ENCODE results near the gene RYR3. TPM values are rescaled to one million over a fixed set of nuclear protein-coding genes. Genes with fewer than 3 reads are reported as not detected.

Gene RYR3
- total RNA-seq, 1 experiment from 2014 or later = 0.84 TPM

DNA sequence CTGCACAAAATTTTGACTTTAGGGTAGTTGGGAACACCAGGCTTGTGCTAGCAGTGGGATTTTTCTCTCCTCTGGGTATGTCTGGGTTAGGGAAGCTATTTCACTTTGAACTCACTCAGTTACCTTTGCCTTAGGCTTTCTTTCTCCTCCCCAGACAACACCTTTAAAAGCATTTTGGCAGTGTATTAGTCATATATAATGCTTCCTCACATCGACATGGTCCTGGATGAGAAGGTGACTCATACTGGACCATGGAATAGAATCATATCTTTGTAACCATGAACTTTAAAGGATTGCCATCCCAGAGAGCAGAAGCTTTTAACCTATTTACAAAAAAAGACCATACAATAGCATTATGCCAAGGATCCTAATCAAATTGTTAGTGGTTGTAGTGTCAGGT, 2.7 kb downstream of the RYR3 start:
- in situ Hi-C loops (cut with HindIII; ENCODE audit: low pct_unique_long_range_greater_than_20kb, low sequenced_read_pairs) = no loop called here
- no peak for DNase-seq (ENCODE audit: low read depth)

DNA sequence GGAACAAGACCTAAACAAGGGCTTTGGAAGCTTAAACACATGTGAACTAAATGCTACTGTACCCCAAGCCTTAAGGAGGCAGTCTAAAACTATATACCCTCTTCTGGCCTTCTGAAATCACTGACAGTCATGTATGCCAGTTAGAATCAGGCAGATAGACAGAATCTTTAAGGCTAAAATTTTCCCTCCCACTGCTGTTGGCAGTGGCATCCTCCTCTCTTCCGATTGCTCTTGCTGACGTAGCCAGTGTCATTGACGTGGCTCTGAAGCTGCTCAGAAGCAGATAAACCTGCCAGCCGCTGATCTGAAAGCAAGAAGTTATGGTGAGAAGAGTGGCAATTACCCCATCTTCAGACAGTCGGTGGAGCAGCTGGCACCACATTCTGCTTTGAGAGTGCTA, 3.3 kb downstream of the RYR3 start:
- DNase-seq (ENCODE audit: low read depth) = no peak
- in situ Hi-C loops (cut with HindIII; ENCODE audit: low pct_unique_long_range_greater_than_20kb, low sequenced_read_pairs) = no loop called here

DNA sequence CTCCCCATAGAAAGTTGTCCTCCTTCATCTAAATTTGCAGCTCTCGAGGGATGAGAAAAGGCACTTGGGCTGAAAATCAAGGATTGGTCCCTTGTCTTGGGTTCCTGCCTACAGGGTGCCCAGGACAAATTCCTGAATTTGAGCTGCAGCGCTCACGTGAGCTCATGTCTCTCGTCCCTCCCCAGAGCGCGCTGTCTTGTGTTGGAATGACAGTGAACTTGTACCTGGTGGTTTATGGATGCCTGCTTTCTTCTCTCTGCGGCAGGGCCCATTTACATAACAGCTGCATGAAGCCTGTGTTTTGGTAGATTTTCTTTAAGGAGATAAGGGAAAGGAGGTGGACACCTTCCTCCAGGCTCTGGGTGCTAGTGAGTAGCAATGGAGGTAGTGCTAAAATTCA, 4.3 kb downstream of the RYR3 start:
- in situ Hi-C loops (cut with HindIII; ENCODE audit: low pct_unique_long_range_greater_than_20kb, low sequenced_read_pairs) = no loop called here
- no peak for DNase-seq (ENCODE audit: low read depth)

DNA sequence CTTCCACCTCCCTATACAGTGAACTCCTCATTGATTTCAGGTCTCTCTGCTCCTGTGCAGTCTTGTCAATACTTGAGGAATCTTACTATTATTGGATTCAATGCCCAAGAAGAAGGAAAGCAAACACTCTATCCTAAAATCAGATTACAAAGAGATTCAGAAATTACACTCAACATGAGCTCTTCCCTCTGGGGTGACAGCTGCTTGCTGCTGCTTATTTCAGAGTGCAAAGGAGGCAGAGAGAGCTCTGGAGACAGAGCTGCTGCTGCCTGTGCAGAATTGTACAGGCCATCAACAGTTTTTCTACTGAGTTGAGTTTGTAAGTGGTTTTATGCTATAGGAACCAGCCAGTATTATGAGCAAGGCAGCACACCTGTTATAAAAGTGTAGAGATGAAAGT, 7.1 kb downstream of the RYR3 start:
- in situ Hi-C loops (cut with HindIII; ENCODE audit: low pct_unique_long_range_greater_than_20kb, low sequenced_read_pairs) = no loop called here
- DNase-seq (ENCODE audit: low read depth) = no peak

DNA sequence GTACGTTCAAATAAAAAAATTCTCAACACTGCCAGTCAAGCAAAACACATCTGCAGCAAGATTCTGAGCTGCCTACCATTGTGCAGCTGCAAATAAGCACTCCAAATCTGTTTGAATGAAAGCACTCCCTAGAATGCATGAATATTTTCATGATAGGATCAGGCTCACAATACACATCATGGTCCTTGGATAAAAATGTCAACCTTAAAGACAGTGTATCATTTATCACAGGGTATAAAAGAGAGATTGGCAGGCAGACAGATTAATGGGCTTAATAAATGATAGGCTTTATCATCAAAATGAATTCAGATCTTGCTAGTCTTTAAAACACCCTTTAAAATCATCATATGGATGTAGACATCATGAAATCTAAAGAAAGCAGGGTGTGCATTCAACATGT, 9.2 kb downstream of the RYR3 start:
- DNase-seq (ENCODE audit: low read depth) = no peak
- in situ Hi-C loops (cut with HindIII; ENCODE audit: low pct_unique_long_range_greater_than_20kb, low sequenced_read_pairs) = no loop called here

DNA sequence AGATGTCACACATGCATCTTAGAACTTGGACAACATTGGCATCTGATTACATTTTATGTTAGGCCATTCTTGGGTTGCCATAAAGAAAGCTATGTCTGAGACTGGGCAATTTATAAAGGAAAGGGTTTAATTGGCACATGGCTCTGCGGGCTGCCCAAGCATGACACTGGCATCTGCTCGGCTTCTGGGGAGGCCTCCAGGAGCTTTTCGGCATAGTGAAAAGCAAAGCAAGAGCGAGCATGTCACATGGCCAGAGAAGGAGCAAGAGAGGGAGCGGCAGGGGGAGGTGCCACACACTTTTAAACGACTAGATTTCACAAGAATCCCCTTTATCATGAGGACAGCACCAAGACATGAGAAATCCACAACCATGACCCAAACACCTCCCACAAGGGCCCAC, 11.3 kb downstream of the RYR3 start:
- in situ Hi-C loops (cut with HindIII; ENCODE audit: low pct_unique_long_range_greater_than_20kb, low sequenced_read_pairs) = no loop called here

DNA sequence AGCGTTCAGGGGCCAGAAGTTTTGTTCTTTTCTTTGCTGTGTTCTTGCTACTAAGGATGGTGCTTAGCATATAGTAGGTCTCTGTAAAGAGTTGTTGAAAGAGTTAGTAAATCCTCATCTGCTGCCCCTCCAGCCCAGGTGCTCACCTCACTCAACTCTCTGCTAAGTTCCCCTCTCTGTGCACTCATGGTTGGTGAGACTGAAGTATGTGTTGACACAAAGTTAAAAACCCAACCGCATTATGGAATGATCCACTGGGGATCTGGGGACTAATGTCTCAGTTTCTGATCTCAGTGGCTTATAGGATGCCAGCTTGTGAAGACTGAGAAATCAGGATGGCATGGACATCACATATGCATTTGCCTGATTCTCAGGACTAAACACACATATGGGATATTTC, 13.8 kb downstream of the RYR3 start:
- no peak for DNase-seq (ENCODE audit: low read depth)
- in situ Hi-C loops (cut with HindIII; ENCODE audit: low pct_unique_long_range_greater_than_20kb, low sequenced_read_pairs) = no loop called here

More for the DNA sequence above, 11.3 kb downstream of the RYR3 start:
- DNase-seq (ENCODE audit: low read depth) = no peak

DNA sequence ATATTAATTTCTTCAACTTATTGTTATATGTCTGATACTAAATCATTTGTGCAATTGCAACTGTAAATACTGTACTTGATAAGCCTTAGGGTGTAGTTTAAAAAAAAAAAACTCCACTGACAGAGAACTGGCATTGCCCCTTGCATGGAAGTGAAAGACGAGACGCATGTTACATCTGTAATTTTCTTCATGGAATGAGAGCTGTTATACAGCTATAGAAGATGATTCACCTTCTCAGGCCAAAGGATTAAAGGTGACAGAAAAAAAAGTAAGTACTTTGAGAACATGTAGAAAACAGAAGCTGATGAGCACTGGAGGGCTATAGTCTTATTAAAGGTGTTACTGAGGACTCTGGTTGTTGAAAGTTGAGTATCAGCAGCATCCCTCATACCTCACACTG, 16.1 kb downstream of the RYR3 start:
- no peak for DNase-seq (ENCODE audit: low read depth)
- in situ Hi-C loops (cut with HindIII; ENCODE audit: low pct_unique_long_range_greater_than_20kb, low sequenced_read_pairs) = no loop called here

DNA sequence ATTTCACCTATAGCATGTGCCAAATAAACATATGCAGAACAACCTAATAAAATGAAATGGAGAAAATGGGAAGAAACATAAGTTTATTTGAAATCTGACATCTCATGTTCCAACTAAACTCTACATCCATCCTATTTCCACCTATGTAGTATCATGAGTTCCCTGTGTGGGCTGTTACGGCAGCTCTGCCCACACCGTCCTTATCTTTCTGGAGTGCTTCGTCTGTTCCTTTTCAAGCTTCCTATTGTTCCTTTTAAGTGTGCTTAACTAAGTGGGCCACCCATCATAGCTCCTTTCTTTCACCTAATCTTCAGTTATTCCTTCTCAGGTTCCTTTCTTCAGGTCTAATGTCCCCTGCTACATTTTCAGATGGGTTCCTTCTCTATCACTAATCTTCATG, 17.3 kb downstream of the RYR3 start:
- DNase-seq (ENCODE audit: low read depth) = no peak
- in situ Hi-C loops (cut with HindIII; ENCODE audit: low pct_unique_long_range_greater_than_20kb, low sequenced_read_pairs) = no loop called here

DNA sequence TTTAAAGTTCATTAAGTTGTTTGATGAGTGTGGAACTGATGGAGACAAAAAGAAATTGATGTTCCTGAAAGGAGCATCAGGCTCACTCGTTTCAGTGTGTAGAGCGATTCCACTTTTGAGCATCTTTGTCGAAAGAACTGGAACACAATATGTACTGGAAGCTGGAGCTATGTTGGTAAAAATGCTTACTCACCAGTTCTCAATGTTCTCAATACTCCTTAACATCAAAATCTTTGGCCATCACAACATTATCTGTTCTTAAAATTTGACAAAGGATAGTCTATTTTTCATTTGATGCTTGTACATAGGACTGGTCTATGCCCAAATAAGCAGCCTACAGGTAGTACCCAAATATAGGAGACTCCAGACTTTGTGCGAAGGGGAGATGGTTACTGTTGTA, 18.7 kb downstream of the RYR3 start:
- in situ Hi-C loops (cut with HindIII; ENCODE audit: low pct_unique_long_range_greater_than_20kb, low sequenced_read_pairs) = no loop called here
- DNase-seq (ENCODE audit: low read depth) = no peak

DNA sequence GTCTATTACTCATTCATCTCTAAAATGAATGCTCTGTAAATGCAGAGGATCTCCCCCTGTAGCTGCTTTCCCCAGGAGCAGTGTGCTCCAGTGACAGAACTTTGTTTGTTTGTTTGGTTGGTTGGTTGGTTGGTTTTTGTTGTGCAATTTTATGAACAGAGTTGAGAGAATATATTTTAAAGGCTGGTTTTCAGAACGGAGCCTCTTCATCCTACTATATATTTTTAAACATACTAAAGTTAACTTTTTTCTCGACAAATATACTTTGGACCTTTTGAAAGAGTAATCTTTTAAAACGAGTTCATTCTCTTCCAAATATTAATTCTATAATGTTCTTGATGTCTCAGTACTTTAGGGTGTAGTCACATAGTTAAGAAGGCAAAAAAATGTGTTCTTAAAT, 20.2 kb downstream of the RYR3 start:
- no peak for DNase-seq (ENCODE audit: low read depth)
- in situ Hi-C loops (cut with HindIII; ENCODE audit: low pct_unique_long_range_greater_than_20kb, low sequenced_read_pairs) = no loop called here

DNA sequence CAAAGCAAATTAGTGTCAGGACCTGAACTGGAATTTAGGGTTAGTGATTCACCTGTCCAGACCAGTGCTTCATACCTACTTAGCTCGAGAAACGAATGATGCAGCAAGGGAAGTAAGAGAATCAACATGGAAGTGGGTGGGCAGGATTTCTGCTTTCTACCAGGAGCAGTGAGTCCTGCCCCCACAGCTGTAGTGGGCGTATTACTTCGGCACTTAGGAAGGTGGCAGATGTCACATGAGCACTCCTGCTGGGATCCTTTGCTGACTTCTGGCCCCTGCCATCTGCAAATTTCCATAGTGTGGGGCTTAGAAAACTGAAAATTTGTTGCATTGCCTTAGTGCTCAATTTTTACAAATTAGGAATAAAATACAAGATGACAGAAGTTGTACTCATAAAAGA, 31.2 kb downstream of the RYR3 start:
- DNase-seq (ENCODE audit: low read depth) = no peak
- in situ Hi-C loops (cut with HindIII; ENCODE audit: low pct_unique_long_range_greater_than_20kb, low sequenced_read_pairs) = no loop called here

DNA sequence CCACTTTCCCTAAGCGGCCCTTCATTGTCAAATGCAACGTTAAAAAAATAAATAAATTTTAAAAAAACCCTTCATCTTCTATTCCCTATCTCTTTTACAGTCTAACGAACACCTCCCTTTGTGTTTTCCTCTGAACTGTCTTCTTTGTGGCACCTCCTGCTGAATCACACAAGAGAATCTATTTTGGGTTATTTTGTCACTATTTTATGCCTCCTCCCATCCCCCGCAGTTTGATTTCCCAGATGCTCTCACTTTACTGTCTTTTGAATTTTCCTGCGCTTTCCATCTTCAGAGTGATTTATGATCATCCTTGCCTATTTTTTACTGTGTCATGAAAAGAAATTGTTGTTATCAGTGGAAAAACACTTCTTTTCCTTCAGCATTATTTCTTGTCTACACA, 32.5 kb downstream of the RYR3 start:
- no peak for DNase-seq (ENCODE audit: low read depth)
- in situ Hi-C loops (cut with HindIII; ENCODE audit: low pct_unique_long_range_greater_than_20kb, low sequenced_read_pairs) = no loop called here

DNA sequence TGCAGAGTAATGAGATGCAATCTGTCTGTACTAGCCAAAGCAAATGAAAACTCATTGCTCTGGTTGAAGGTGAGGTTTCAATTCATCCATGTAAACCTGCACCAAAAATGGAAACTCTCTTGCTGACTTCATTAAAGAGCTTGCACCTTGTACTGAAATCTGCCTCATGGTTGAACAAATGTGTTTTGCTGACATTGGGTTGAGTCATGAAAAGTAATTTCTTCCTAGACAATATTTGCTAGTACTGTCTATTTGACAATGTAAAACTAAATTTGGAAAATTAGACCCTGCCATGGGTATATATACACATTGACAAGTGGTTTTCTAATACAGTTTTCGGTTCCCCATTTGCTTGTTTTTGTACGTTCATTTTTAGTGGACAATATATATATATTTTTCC, 33.3 kb downstream of the RYR3 start:
- in situ Hi-C loops (cut with HindIII; ENCODE audit: low pct_unique_long_range_greater_than_20kb, low sequenced_read_pairs) = no loop called here
- DNase-seq (ENCODE audit: low read depth) = no peak

DNA sequence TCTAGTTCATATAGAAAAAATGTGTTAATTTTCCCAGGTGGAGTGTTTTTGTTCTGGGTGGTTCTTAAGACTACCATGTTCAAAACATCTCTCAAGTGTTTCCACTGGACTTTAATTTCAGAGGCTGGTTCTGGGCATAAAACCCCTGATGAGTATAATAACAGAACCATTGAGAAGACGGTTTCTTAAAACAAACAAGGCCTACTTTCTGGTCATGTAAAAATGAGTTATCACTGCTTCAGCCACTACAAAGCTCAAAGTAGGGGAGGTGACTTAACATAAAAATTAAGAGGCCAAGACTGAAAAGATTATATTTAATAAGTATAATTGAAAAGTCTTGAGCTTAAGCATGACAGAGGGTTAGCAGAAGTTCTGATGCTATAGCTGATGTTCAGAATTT, 33.8 kb downstream of the RYR3 start:
- in situ Hi-C loops (cut with HindIII; ENCODE audit: low pct_unique_long_range_greater_than_20kb, low sequenced_read_pairs) = no loop called here
- DNase-seq (ENCODE audit: low read depth) = no peak

DNA sequence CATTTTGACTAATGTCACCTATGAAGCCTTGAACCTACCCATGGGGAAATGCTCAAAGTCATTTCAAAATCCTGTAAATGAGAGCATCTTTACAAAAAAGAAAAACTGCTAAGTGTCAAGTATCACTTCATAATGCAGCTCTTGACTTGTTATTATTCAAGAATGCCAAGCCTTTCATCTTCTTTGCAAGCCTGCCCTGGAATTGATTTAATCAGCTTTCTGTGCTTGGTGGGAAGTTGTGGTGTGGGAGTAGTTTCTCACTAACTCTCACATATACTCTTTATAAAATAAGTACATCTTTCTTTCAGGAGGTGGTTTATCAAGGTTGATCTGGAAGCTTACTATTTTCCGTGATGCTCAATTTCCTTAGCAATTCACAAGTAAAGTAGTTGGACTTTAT, 43.6 kb downstream of the RYR3 start:
- in situ Hi-C loops (cut with HindIII; ENCODE audit: low pct_unique_long_range_greater_than_20kb, low sequenced_read_pairs) = no loop called here
- no peak for DNase-seq (ENCODE audit: low read depth)

DNA sequence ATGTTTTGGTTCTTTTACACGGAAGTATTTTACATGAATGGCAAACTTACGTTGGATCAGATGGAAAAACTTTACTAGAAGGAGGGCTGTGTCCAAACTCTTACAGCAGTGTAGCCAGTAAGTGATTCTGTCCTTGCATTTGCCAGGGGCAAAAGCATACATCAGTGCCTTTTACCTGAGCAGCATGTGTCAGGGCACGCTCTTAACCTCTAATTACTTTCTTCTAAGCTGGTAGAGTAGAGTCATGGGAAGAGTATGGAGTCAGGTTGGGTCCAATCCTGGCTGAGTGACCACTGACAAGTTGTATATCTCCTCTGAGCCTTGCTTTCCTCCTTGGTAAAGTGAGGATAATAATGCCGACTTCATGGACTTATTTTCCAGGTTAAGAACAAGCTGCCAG, 47.1 kb downstream of the RYR3 start:
- in situ Hi-C loops (cut with HindIII; ENCODE audit: low pct_unique_long_range_greater_than_20kb, low sequenced_read_pairs) = no loop called here
- DNase-seq (ENCODE audit: low read depth) = no peak

DNA sequence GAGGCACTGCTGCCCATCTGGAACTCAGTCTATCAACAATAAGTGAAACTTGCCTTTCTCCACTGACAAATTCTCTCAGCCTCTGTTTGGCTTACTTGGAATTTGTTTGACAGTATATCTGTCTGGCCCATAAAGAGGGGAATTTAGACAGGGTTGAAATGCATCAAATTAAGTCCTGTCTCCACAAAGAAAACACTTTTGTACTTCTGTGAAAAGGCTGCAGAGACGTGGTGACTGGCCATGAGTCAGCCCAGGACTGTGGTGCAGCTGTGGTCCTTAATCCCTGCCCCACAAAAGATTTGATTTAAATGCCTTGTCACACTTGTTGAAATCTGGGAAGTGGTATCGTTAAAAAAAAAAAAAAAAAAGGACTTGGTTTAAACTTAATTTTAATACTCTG, 47.5 kb downstream of the RYR3 start:
- DNase-seq (ENCODE audit: low read depth) = no peak
- in situ Hi-C loops (cut with HindIII; ENCODE audit: low pct_unique_long_range_greater_than_20kb, low sequenced_read_pairs) = no loop called here

DNA sequence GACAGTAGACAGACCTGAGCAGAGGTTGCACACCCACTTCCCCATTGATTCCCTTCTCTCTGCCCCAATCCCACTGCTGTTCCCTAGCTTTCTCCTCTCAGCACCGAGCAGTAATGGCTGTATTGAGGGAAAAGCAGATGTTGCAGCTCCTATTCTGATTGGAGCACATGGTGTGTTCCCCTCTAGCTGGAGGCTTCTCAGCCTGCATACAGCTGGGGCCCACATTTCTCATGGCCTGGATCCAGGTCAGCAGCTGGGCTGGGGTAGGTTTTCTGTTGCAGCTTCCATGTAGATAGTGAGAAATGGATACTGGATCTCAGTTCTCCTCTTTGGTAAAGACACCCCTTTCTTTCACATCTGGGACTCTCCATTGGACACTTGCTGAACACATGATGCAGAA, 50.1 kb downstream of the RYR3 start:
- in situ Hi-C loops (cut with HindIII; ENCODE audit: low pct_unique_long_range_greater_than_20kb, low sequenced_read_pairs) = no loop called here
- DNase-seq (ENCODE audit: low read depth) = no peak

DNA sequence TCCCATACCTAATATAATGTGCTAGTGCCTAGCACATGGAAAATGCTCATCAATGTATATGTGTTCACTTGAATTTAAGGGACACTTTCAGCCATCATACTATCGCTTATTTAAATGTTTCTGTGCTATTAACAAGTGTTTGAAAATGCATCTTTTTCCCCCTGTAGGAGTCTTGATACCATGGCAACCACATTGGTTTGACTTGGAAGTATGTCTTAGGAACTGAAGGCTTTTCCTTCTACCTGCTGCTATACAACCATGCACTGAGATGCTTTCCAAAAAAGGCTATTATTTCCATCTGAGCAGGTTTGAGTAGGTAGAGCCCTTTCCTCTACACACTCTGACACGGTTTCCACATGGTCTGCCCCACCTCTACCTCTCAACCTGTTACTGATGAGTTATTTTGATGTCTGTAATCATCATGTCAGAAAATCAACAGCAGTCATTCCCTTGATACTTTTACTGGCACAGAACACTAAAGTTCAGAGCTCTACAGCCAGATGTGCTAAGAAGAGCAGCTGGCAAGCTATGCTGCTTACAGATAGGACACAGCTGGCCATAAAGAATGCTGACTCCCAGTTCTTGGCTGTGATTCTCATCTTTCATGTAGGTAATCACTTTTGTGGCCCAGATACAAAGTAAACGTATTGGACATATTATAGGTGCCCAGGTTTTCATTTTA, 59.3 kb downstream of the RYR3 start:
- no peak for DNase-seq (ENCODE audit: low read depth)
- in situ Hi-C loops (cut with HindIII; ENCODE audit: low pct_unique_long_range_greater_than_20kb, low sequenced_read_pairs) = no loop called here

DNA sequence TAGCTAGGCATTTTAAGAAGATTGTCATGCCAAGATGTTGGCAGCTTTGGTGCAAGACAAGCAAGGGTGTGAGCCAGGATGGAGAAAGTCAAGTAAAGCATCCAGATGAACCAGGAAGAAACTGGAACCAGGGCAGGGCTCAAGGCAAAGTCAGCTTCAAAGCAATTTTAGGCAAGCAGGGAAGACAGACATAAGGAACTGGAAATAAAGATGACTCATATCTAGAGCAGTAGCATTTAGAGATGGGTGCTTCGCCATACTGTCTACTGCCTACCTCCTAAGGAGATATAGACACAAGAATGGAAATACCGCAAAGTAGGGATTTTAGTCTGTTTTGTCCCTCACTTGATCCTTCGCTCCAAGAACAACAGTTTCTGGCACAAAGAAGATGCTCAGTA, 59.9 kb downstream of the RYR3 start:
- no peak for DNase-seq (ENCODE audit: low read depth)
- in situ Hi-C loops (cut with HindIII; ENCODE audit: low pct_unique_long_range_greater_than_20kb, low sequenced_read_pairs) = no loop called here
